NT2/D1 (cell line): ENCODE results near the gene PEPD.

Experiments used
- YY1 ChIP-seq: IDR thresholded peaks from 2 replicates; pipeline ENCODE4 v1.6.1; 2011; ENCODE audit not compliant: insufficient read length, insufficient read depth
- ZNF274 ChIP-seq: IDR thresholded peaks from 2 replicates; pipeline ENCODE4 v1.6.1; 2011; ENCODE audit warnings: mild to moderate bottlenecking, low read depth, low read length

- TF ChIP-seq YY1, result no peak
- TF ChIP-seq ZNF274, result no peak
Observed at GRCh38 chr19:33507021-33507956, 14.3 kb downstream of the PEPD start.
